Panc1 (cell line): ENCODE data around the gene GAN. TPM values are rescaled to one million over a fixed set of nuclear protein-coding genes. Genes with fewer than 3 reads are reported as not detected.

Source experiments
- ATAC-seq: fragments of 200-7000 bp; cut with Tn5 transposase; 2 replicates; pipeline ENCODE4 v1.9.1; 2020; ENCODE audit warnings: mild to moderate bottlenecking, moderate library complexity
- BruUV-seq: library from RNA; stranded (reverse); fragments of 400-500 nt; replicated peaks from 2 replicates; lab custom pipeline; 2021; lab: Mats Ljungman, UMichigan
- CTCF ChIA-PET: fragments of 300-600 bp; sonication (Branson Sonifier 250); formaldehyde crosslinking; loops from one replicate; lab custom pipeline; 2022; ENCODE audit warnings: antibody characterized with exemption; lab: Charles Lee
- POLR2A ChIA-PET: fragments of 300-600 bp; sonication (Branson Sonifier 250); formaldehyde crosslinking; loops from one replicate; lab custom pipeline; 2022; ENCODE audit warnings: antibody characterized with exemption; lab: Charles Lee
- DNase-seq: peaks from one replicate; pipeline ENCODE4 v3.0.0-alpha.2; 2010; ENCODE audit warnings: low read depth, low spot score
- H3K27ac ChIP-seq: 2 replicates; pipeline ENCODE4 v1.5.1; 2011; ENCODE audit warnings: mild to moderate bottlenecking, low read length, inconsistent platforms
- H3K27me3 ChIP-seq: fragments of 200-500 bp; sonication (Bioruptor generic); 2 replicates; pipeline ENCODE4 v1.6.0; 2014; ENCODE audit warnings: low read length, inconsistent platforms; ENCODE audit not compliant: control insufficient read depth, insufficient read depth
- H3K36me3 ChIP-seq: fragments of 200-500 bp; sonication (Bioruptor generic); 2 replicates; pipeline ENCODE4 v1.5.1; 2014; ENCODE audit warnings: inconsistent platforms, mild to moderate bottlenecking, low read length, moderate library complexity; ENCODE audit not compliant: control insufficient read depth, insufficient read depth
- H3K4me1 ChIP-seq: 2 replicates; pipeline ENCODE4 v1.5.1; 2011; ENCODE audit warnings: inconsistent platforms, mild to moderate bottlenecking, low read length, moderate library complexity; ENCODE audit not compliant: control insufficient read depth, insufficient read depth
- H3K4me3 ChIP-seq, 2 experiments: 2 replicates each; pipeline ENCODE4 v1.5.1; 2011 to 2012; ENCODE audit warnings: low read depth in 2 of 2, low read length in 2 of 2, mild to moderate bottlenecking in 2 of 2, inconsistent platforms in 1 of 2, moderate library complexity in 1 of 2
- H3K9me3 ChIP-seq: fragments of 200-500 bp; sonication (Bioruptor generic); 2 replicates; pipeline ENCODE4 v1.5.1; 2014; ENCODE audit warnings: low read depth, mild to moderate bottlenecking, inconsistent platforms, low read length, moderate library complexity; ENCODE audit not compliant: control insufficient read depth, insufficient read depth
- CTCF ChIP-seq: fragments of 450-650 bp; IDR thresholded peaks from 2 replicates; pipeline ENCODE4 v1.5.1; 2017; ENCODE audit warnings: mild to moderate bottlenecking
- POLR2AphosphoS5 ChIP-seq: IDR thresholded peaks from 2 replicates; pipeline ENCODE4 v1.6.1; 2012; ENCODE audit warnings: mild to moderate bottlenecking, low read depth, low read length, moderate library complexity
- REST ChIP-seq, 2 experiments: IDR thresholded peaks; 2 replicates each; pipeline ENCODE4 v1.6.1; 2011 to 2012; ENCODE audit warnings: low read depth in 2 of 2, control low read depth in 1 of 2, low read length in 1 of 2, mild to moderate bottlenecking in 1 of 2, moderate library complexity in 1 of 2; ENCODE audit not compliant: insufficient read depth in 1 of 2
- SIN3A ChIP-seq: IDR thresholded peaks from 2 replicates; pipeline ENCODE4 v1.6.1; 2012; ENCODE audit warnings: low read depth, mild to moderate bottlenecking, low read length, moderate library complexity, borderline replicate concordance; ENCODE audit not compliant: insufficient read depth
- TCF7L2 ChIP-seq: IDR thresholded peaks from 2 replicates; pipeline ENCODE4 v1.6.1; 2011; ENCODE audit warnings: mild to moderate bottlenecking, low read depth, low read length, inconsistent platforms
- in situ Hi-C: cut with HindIII; loops from 2 replicates; pipeline ENCODE4 v1.10.0; 2016; ENCODE audit warnings: low sequenced_read_pairs, low pct_unique_long_range_greater_than_20kb
- intact Hi-C: fragments of 100-400 bp; cut with micrococcal nuclease; formaldehyde crosslinking; loops from one replicate; pipeline ENCODE4 v1.10.0; 2022; ENCODE audit not compliant: unreplicated experiment
- total RNA-seq: library from RNA; stranded (reverse); gene quantifications from one replicate; pipeline ENCODE4 v1.2.1, GENCODE V29; 2021; ENCODE audit not compliant: unreplicated experiment

GAN gene
- total RNA-seq, 1 experiment from 2014 or later: 9.1 TPM

- TF ChIP-seq SIN3A: no peak
- no peak for TF ChIP-seq POLR2AphosphoS5
- no peak for TF ChIP-seq TCF7L2
- no peak for TF ChIP-seq CTCF
- TF ChIP-seq REST (IDR thresholded peaks at IDR 0.05; ENCODE audit: insufficient read depth in 1 of 2, low read depth in 2 of 2, low read length in 1 of 2): no peak
- Histone ChIP-seq H3K36me3 (no peaks in the 10 kb centered on the region), H3K9me3 (no peaks in the 10 kb centered on the region), H3K27ac (no peak overlapping the region), H3K4me1 (peaks cover 13% of the 10 kb centered on the region), H3K27me3 (no peaks in the 10 kb centered on the region), H3K4me3 (no peak overlapping the region)
- ChIA-PET CTCF (no interaction called here), POLR2A (interaction anchor here (0.6 kb wide), 1 partner anchor 327 kb away, joined by 8 read pairs; no protein-coding TSS in a partner anchor)
- in situ Hi-C loops: no loop called here
- intact Hi-C loops: no loop called here
- DNase-seq (no peak), ATAC-seq (no peak)
- BruUV-seq: no TSS peak
Measured at GRCh38 chr16:81413245-81413990, 98.7 kb downstream of the GAN start.

- intact Hi-C loops: no loop called here
- no peaks in the 10 kb centered on the region for H3K9me3 ChIP-seq
- no peak overlapping the region for H3K4me3 ChIP-seq
- POLR2A ChIA-PET: no interaction called here
- CTCF ChIA-PET: no interaction called here
- H3K27me3 ChIP-seq: no peaks in the 10 kb centered on the region
- H3K27ac ChIP-seq: no peak overlapping the region
- H3K4me1 ChIP-seq: peaks cover 11% of the 10 kb centered on the region
- no peak for TF ChIP-seq REST (IDR thresholded peaks at IDR 0.05; ENCODE audit: insufficient read depth in 1 of 2, low read depth in 2 of 2, low read length in 1 of 2)
- no peak for TF ChIP-seq SIN3A
- TF ChIP-seq POLR2AphosphoS5: no peak
- TF ChIP-seq TCF7L2: no peak
- TF ChIP-seq CTCF: no peak
- DNase-seq: no peak
- BruUV-seq: no TSS peak
- ATAC-seq: no peak
- H3K36me3 ChIP-seq: no peaks in the 10 kb centered on the region
- in situ Hi-C loops: no loop called here
Measured at GRCh38 chr16:81415751-81416150, 101.0 kb downstream of the GAN start.
